ENCODE measurements around the gene TMEM25. TPM values are rescaled to one million over a fixed set of nuclear protein-coding genes. Genes with fewer than 3 reads are reported as not detected.
"Not testable (repeated sequence)": the region's sequence is repeated elsewhere in the genome, so short reads cannot be mapped to it uniquely, and the experiment has no call there.

The TMEM25 gene
- total and polyA plus RNA-seq, 2 donors (not counting 1 experiment from before 2014, with no cell fraction given), result 12.6 to 21.3 TPM

DNA sequence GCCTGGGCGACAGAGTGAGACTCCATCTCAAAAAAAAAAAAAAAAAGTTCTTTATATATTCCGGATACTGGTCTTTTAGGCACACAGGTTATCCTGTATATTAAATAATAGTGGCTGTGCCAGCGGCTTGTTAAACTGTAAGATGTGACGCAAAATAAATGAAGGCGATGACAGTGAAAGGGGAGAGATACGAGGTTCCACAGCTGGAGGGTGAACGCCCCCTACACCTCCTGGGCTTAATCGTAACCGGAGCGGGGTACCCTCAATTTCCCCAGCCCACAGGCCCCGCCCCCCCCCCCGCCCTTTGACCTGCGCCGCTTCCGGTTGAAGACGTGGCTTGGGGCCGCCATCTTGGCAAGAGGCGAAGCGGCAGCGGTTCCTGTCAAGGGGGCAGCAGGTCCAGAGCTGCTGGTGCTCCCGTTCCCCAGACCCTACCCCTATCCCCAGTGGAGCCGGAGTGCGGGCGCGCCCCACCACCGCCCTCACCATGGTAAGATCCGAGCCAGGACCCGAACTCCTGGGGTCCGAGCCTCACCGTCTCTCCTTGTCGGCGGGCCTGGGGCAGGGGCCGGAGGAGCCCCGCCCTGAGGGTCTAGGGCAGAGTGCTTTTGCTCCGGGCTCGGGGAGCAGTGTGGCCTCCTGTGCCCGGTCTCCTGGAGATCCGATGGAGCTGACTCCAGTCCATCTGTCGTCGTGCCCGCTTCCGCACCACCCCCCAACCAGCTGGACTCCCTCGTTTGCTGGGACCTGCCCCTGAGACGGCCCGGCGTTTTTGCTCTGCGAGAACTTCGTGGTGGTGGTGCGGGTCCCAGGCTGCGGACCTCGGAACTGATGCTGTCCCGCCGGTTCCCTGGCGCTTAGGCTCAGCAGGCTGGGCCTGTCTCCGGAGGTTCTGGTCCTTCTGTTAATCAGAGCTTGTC is 41.3 kb downstream of the TMEM25 start, which contains the start of gene ARCN1:
ARCN1 (plus strand) TSS at position 349 of the 920 bp plus-strand sequence; CDS start at position 488, 139 bp downstream.
- DNase-seq (ENCODE audit: low read depth in 2 of 2), result peak; percentile 75 to 80

DNA sequence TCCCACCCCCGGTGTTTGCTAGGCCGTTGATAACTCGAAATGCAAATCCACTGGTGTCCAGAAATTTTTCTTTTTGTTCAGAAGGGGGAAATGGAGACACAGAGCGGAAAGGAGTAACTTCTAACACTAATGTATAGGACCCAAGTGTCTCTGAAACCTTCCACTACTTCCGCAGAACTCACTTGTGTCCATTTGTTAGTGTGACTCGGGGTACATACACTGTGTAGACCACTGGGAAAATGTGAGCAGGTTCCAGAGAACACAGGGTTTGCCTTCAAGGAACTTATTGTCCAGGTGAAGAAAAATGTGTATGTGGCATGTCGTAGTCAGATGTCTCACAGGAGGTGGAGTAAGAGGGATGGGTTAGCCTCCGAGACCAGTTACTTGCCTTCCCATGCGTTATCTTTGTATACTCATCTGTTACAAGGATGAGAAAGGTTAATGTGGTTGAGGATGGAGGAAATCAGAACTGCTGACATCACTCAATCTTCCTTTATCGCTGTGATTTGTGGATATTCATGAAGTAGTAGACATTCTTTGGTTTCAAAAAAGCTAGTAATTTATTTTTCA is 42.1 kb downstream of the TMEM25 start:
- H4K20me1 ChIP-seq (ENCODE audit: control insufficient read depth, extremely low read depth, insufficient read depth, low read length), result peaks cover 2% of the 10 kb centered on the region
- peak overlapping the region; percentile 100 for H3K27ac ChIP-seq (ENCODE audit: insufficient read depth, low read length)
- no peaks in the 10 kb centered on the region for H3K4me1 ChIP-seq (ENCODE audit: control insufficient read depth, extremely low read depth, insufficient read depth, low read length)
- peaks cover 58% of the 10 kb centered on the region for H3K79me2 ChIP-seq (ENCODE audit: control insufficient read depth, insufficient read depth, low read length)
- peak; percentile 33 to 64 for DNase-seq (ENCODE audit: low read depth in 2 of 2)
- H3K27me3 ChIP-seq (ENCODE audit: control insufficient read depth, insufficient read depth, low read length), result no peaks in the 10 kb centered on the region
- peak overlapping the region; percentile 44 for H3K4me2 ChIP-seq (ENCODE audit: extremely low read depth, insufficient read depth, low read length)
- peak overlapping the region; percentile 100 for H3K9ac ChIP-seq (ENCODE audit: insufficient read depth, low read length)
- TF ChIP-seq, protein P1, sequence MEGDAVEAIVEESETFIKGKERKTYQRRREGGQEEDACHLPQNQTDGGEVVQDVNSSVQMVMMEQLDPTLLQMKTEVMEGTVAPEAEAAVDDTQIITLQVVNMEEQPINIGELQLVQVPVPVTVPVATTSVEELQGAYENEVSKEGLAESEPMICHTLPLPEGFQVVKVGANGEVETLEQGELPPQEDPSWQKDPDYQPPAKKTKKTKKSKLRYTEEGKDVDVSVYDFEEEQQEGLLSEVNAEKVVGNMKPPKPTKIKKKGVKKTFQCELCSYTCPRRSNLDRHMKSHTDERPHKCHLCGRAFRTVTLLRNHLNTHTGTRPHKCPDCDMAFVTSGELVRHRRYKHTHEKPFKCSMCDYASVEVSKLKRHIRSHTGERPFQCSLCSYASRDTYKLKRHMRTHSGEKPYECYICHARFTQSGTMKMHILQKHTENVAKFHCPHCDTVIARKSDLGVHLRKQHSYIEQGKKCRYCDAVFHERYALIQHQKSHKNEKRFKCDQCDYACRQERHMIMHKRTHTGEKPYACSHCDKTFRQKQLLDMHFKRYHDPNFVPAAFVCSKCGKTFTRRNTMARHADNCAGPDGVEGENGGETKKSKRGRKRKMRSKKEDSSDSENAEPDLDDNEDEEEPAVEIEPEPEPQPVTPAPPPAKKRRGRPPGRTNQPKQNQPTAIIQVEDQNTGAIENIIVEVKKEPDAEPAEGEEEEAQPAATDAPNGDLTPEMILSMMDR (conservative IDR thresholded peaks at IDR 0.05 in 1 of 2, IDR thresholded peaks at IDR 0.05 in 1 of 2; ENCODE audit: low read depth in 1 of 2, low read length in 2 of 2), result no peak
- TF ChIP-seq EZH2 (IDR thresholded peaks at IDR 0.05; ENCODE audit: low read length, missing control alignments), result no peak
- H3K9me3 ChIP-seq (ENCODE audit: control insufficient read depth, insufficient read depth, low read depth, low read length), result no peaks in the 10 kb centered on the region
- peaks cover 3% of the 10 kb centered on the region for H3K36me3 ChIP-seq (ENCODE audit: control insufficient read depth, insufficient read depth, low read length)
- peak overlapping the region; percentile 68 to 99 (median 96) for H3K4me3 ChIP-seq (replicated peaks in 1 of 4; ENCODE audit: control extremely low read depth in 1 of 4, insufficient read depth in 1 of 4, low read depth in 3 of 4, low read length in 4 of 4)
- H2AFZ ChIP-seq (ENCODE audit: low read length), result no peak overlapping the region

More for the DNA sequence above, 41.3 kb downstream of the TMEM25 start, which contains the start of gene ARCN1:
- Histone ChIP-seq H4K20me1 (ENCODE audit: control insufficient read depth, extremely low read depth, insufficient read depth, low read length) (peaks cover 2% of the 10 kb centered on the region), H2AFZ (ENCODE audit: low read length) (peak within 1 kb of the TSS; percentile 74), H3K36me3 (ENCODE audit: control insufficient read depth, insufficient read depth, low read length) (no peaks in the 10 kb centered on the region), H3K9me3 (ENCODE audit: control insufficient read depth, insufficient read depth, low read depth, low read length) (no peaks in the 10 kb centered on the region), H3K9ac (ENCODE audit: insufficient read depth, low read length) (peak within 1 kb of the TSS; percentile 100), H3K4me1 (ENCODE audit: control insufficient read depth, extremely low read depth, insufficient read depth, low read length) (no peaks in the 10 kb centered on the region), H3K79me2 (ENCODE audit: control insufficient read depth, insufficient read depth, low read length) (peaks cover 51% of the 10 kb centered on the region), H3K27me3 (ENCODE audit: control insufficient read depth, insufficient read depth, low read length) (no peaks in the 10 kb centered on the region), H3K4me2 (ENCODE audit: extremely low read depth, insufficient read depth, low read length) (peak within 1 kb of the TSS; percentile 80), H3K27ac (ENCODE audit: insufficient read depth, low read length) (peak within 1 kb of the TSS; percentile 100), H3K4me3 (replicated peaks in 1 of 4; ENCODE audit: control extremely low read depth in 1 of 4, insufficient read depth in 1 of 4, low read depth in 3 of 4, low read length in 4 of 4) (peak within 1 kb of the TSS; percentile 68 to 99 (median 96))
- TF ChIP-seq, protein P1 (conservative IDR thresholded peaks at IDR 0.05 in 1 of 2, IDR thresholded peaks at IDR 0.05 in 1 of 2; ENCODE audit: low read depth in 1 of 2, low read length in 2 of 2), result no peak
- no peak for TF ChIP-seq EZH2 (IDR thresholded peaks at IDR 0.05; ENCODE audit: low read length, missing control alignments)

DNA sequence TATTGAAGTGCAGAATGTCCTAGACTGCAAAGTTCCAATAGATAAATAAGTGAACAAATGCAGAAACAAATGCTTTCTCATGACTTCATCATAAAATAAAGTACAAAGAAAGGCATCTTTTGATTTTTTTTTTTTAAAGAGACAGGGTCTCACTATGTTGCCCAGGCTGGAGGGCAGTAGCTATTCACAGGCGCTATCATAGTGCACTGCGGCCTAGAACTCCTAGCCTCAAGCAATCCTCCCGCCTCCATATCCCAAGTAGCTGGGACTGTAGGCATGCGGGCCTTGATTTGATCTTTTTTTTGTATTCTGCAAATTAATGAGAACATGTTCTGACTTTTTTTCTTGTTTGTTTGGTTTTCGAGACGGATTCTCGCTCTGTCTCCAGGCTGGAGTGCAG is 43.6 kb downstream of the TMEM25 start:
- Histone ChIP-seq H3K4me1 (ENCODE audit: control insufficient read depth, extremely low read depth, insufficient read depth, low read length) (no peaks in the 10 kb centered on the region), H3K36me3 (ENCODE audit: control insufficient read depth, insufficient read depth, low read length) (peaks cover 3% of the 10 kb centered on the region), H3K4me2 (ENCODE audit: extremely low read depth, insufficient read depth, low read length) (peak overlapping the region; percentile 44), H3K27me3 (ENCODE audit: control insufficient read depth, insufficient read depth, low read length) (no peaks in the 10 kb centered on the region), H4K20me1 (ENCODE audit: control insufficient read depth, extremely low read depth, insufficient read depth, low read length) (peaks cover 5% of the 10 kb centered on the region), H2AFZ (ENCODE audit: low read length) (no peak overlapping the region), H3K9ac (ENCODE audit: insufficient read depth, low read length) (no peak overlapping the region), H3K79me2 (ENCODE audit: control insufficient read depth, insufficient read depth, low read length) (peaks cover 70% of the 10 kb centered on the region), H3K4me3 (replicated peaks in 1 of 4; ENCODE audit: control extremely low read depth in 1 of 4, insufficient read depth in 1 of 4, low read depth in 3 of 4, low read length in 4 of 4) (peak overlapping the region; percentile 6 to 99 (median 96)), H3K27ac (ENCODE audit: insufficient read depth, low read length) (no peak overlapping the region), H3K9me3 (ENCODE audit: control insufficient read depth, insufficient read depth, low read depth, low read length) (no peaks in the 10 kb centered on the region)
- no peak for DNase-seq (ENCODE audit: low read depth in 2 of 2)
- TF ChIP-seq, protein P1 (conservative IDR thresholded peaks at IDR 0.05 in 1 of 2, IDR thresholded peaks at IDR 0.05 in 1 of 2; ENCODE audit: low read depth in 1 of 2, low read length in 2 of 2), result no peak
- no peak for TF ChIP-seq EZH2 (IDR thresholded peaks at IDR 0.05; ENCODE audit: low read length, missing control alignments)

DNA sequence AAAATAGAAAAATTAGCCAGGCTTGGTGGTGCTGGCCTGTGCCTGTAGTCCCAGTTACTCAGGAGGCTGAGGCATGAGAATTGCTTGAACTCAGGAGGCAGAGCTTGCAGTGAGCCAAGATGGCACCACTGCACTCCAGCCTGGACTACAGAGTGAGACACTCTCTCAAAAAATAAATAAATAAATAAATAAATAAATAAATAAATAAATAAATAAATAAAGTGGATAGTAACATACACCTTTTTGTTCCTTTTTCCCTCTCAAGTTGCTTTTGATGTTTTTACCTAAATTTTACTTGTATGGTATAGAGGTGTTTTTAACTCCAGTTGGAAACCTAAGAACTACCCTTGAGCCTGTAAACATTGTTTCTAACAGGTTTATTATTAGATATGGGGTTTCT is 47.0 kb downstream of the TMEM25 start:
- not testable (repeated sequence) for H2AFZ ChIP-seq (ENCODE audit: low read length); DNase-seq (ENCODE audit: low read depth in 2 of 2); H3K4me3 ChIP-seq (replicated peaks in 1 of 4; ENCODE audit: control extremely low read depth in 1 of 4, insufficient read depth in 1 of 4, low read depth in 3 of 4, low read length in 4 of 4); H3K4me2 ChIP-seq (ENCODE audit: extremely low read depth, insufficient read depth, low read length); H3K4me1 ChIP-seq (ENCODE audit: control insufficient read depth, extremely low read depth, insufficient read depth, low read length); H3K27ac ChIP-seq (ENCODE audit: insufficient read depth, low read length); H4K20me1 ChIP-seq (ENCODE audit: control insufficient read depth, extremely low read depth, insufficient read depth, low read length); H3K36me3 ChIP-seq (ENCODE audit: control insufficient read depth, insufficient read depth, low read length); H3K9me3 ChIP-seq (ENCODE audit: control insufficient read depth, insufficient read depth, low read depth, low read length); H3K27me3 ChIP-seq (ENCODE audit: control insufficient read depth, insufficient read depth, low read length); H3K9ac ChIP-seq (ENCODE audit: insufficient read depth, low read length)
- H3K79me2 ChIP-seq (ENCODE audit: control insufficient read depth, insufficient read depth, low read length), result peaks cover 92% of the 10 kb centered on the region
